GM21825 (cell line): Measurements from ENCODE around the gene CFAP65.

ENCODE experiments used
- ATAC-seq: cut with Tn5 transposase; IDR thresholded peaks from one replicate; pipeline ENCODE4 v1.9.1; 2021; ENCODE audit warnings: mild to moderate bottlenecking, moderate library complexity; ENCODE audit not compliant: unreplicated experiment

Gene CFAP65

GRCh38 chr2:218979846-218980734, 61.2 kb downstream of the CFAP65 start:
- peak; percentile 78 for ATAC-seq

GRCh38 chr2:218975060-218975777, 66.1 kb downstream of the CFAP65 start:
- no peak for ATAC-seq

- no peak for ATAC-seq
Measured at GRCh38 chr2:218970894-218971293, 70.4 kb downstream of the CFAP65 start.

DNA sequence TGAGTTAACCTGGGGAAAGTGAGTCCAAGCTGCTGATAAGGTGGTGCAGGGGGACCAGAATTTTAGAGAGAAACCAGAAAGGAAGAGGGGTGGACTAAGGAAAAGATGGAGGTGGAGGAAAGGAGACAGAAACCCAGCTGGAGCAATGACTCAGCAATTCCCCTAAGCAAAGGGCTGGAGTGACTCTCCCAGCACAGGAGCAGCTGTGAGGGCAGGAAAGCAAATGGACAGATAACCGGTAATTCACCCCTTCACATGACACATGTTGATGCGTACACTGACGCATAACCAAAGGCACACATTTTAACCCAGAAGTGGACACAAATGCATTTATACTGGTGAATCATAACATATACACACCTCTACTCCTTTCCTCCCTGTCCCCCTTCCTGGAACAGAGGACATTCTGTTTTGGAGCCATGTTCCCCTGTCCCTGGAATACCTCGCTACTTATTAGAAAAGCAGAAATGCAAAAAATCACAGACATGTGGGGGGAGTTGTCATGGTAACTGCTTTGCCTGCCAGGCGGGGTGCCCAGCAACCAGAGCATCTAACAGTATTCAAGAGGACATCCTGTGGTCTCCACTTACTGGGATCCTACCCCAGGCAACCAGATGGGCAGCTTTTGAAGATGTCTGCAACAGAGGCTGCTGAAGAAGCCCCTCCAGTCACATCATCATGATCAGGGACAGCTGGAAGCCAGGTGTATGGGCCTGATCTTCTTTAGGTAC, 77.1 kb downstream of the CFAP65 start:
- ATAC-seq: no peak

- no peak for ATAC-seq
Measured at GRCh38 chr2:218963601-218964000, 77.7 kb downstream of the CFAP65 start.

GRCh38 chr2:218962859-218963492, 78.3 kb downstream of the CFAP65 start:
- no peak for ATAC-seq

- no peak for ATAC-seq
Measured at GRCh38 chr2:218961651-218962570, 79.4 kb downstream of the CFAP65 start.

GRCh38 chr2:218961229-218961628, 80.1 kb downstream of the CFAP65 start:
- ATAC-seq: no peak

- ATAC-seq: no peak
Measured at GRCh38 chr2:218960309-218961165, 80.8 kb downstream of the CFAP65 start.

GRCh38 chr2:218959761-218960308, 81.5 kb downstream of the CFAP65 start:
- no peak for ATAC-seq

- peak; percentile 93 for ATAC-seq
Measured at GRCh38 chr2:218959141-218959731, 82.1 kb downstream of the CFAP65 start, which contains the start of gene CDK5R2. CDK5R2 (plus strand) TSS chr2:218959666; CDS start chr2:218959821, 155 bp downstream.

- ATAC-seq: no peak
Measured at GRCh38 chr2:218958276-218958675, 83.0 kb downstream of the CFAP65 start.

- no peak for ATAC-seq
Measured at GRCh38 chr2:218957671-218958070, 83.6 kb downstream of the CFAP65 start.

DNA sequence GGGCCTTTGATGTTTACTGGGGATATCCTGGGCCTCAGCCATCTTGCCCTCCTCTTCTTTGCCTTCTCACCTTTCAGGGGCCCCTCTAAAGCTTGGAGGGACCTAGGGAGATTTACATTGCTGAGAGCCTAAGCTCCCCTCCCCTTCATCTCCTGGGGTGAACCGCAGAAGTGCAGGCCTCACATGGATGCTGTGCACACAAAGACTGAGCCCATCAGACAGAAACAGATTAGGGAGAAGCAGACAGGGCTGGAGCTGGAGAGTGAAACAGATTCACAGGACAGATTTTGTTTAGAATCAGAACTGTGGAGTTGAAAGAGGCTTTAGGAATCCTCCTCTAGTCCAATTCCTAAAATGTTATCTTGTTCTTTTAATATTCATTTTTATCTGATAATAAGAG, 85.3 kb downstream of the CFAP65 start:
- ATAC-seq: no peak

GRCh38 chr2:218954541-218955300, 86.6 kb downstream of the CFAP65 start:
- no peak for ATAC-seq

DNA sequence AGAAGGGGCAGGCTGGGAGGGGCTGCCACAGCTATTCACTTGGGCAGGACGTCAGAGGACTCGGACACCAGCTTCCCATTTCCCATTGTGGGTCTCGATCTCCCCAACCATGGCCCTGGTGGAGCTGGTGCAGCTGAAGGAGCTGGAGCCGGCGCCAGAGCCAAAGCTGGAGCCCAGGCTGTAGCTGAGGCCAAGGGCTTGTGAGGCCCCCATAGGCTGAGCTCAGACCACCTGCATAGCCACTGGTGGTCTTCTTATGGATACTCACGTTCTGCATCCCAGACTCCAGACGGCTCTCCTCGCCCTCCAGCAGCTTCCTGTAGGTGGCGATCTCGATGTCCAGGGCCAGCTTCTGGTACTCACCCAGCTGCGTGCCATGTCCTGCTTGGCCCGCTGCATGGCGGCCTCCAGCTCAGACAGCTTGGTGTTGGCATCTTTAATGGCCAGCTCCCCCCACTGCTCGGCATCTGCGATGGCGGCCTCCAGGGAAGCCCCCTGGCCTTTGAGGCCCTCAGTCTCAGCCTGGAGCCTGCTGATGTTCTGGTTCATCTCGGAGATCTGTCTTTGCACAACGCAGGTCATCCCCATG, 87.9 kb downstream of the CFAP65 start:
- ATAC-seq: no peak
